ENCODE data around the gene KIF6.
A peak's percentile ranks its signal among the peaks of the same experiment; 100 is the strongest.

DNA sequence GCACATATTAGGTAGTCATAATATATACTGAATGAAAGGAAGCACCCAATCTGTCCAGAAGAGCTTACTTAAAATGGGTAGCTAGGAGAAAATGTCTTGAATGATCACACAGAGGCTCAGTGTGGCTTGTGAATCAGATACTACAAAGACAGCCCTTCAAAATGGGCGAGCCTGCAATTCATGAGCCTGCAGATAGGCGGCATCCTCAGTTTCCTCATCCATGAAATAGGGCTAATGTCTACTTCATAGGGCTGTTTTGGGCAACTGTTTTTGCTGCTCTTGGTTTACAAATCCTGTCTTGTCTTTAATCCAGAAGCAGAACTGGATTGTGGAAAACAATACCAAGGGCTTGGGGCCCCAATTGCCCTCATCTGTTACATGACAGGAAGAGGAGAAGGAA, 273.4 kb downstream of the KIF6 start:
- TF ChIP-seq SIN3A (IDR thresholded peaks at IDR 0.05; ENCODE audit: low read depth) (no peak), POLR2AphosphoS5 (IDR thresholded peaks at IDR 0.05; ENCODE audit: low read depth, low read length) (no peak), POLR2A (IDR thresholded peaks at IDR 0.05; ENCODE audit: borderline replicate concordance, extremely low read depth, insufficient read depth, insufficient read length) (no peak), EZH2phosphoT487 (IDR thresholded peaks at IDR 0.05; ENCODE audit: borderline replicate concordance) (no peak), ELF1 (IDR thresholded peaks at IDR 0.05; ENCODE audit: borderline replicate concordance, low read depth) (no peak), SP1 (IDR thresholded peaks at IDR 0.05; ENCODE audit: low read depth) (no peak), EZH2 (IDR thresholded peaks at IDR 0.05) (no peak), JUND (IDR thresholded peaks at IDR 0.05) (no peak), CBX3 (IDR thresholded peaks at IDR 0.05; ENCODE audit: low read depth) (no peak), REST (IDR thresholded peaks at IDR 0.05; ENCODE audit: low read depth) (no peak)
- TF ChIP-seq, protein P1, sequence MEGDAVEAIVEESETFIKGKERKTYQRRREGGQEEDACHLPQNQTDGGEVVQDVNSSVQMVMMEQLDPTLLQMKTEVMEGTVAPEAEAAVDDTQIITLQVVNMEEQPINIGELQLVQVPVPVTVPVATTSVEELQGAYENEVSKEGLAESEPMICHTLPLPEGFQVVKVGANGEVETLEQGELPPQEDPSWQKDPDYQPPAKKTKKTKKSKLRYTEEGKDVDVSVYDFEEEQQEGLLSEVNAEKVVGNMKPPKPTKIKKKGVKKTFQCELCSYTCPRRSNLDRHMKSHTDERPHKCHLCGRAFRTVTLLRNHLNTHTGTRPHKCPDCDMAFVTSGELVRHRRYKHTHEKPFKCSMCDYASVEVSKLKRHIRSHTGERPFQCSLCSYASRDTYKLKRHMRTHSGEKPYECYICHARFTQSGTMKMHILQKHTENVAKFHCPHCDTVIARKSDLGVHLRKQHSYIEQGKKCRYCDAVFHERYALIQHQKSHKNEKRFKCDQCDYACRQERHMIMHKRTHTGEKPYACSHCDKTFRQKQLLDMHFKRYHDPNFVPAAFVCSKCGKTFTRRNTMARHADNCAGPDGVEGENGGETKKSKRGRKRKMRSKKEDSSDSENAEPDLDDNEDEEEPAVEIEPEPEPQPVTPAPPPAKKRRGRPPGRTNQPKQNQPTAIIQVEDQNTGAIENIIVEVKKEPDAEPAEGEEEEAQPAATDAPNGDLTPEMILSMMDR (IDR thresholded peaks at IDR 0.05 in 2 of 3, conservative IDR thresholded peaks at IDR 0.05 in 1 of 3; ENCODE audit: borderline replicate concordance in 1 of 3, insufficient read depth in 1 of 3, low read depth in 2 of 3, low read length in 2 of 3), result peak in 2 of 3 experiments; percentile 72 to 78; a peak in 4 of 6 replicates
- TF ChIP-seq, protein P2, sequence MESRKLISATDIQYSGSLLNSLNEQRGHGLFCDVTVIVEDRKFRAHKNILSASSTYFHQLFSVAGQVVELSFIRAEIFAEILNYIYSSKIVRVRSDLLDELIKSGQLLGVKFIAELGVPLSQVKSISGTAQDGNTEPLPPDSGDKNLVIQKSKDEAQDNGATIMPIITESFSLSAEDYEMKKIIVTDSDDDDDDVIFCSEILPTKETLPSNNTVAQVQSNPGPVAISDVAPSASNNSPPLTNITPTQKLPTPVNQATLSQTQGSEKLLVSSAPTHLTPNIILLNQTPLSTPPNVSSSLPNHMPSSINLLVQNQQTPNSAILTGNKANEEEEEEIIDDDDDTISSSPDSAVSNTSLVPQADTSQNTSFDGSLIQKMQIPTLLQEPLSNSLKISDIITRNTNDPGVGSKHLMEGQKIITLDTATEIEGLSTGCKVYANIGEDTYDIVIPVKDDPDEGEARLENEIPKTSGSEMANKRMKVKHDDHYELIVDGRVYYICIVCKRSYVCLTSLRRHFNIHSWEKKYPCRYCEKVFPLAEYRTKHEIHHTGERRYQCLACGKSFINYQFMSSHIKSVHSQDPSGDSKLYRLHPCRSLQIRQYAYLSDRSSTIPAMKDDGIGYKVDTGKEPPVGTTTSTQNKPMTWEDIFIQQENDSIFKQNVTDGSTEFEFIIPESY (IDR thresholded peaks at IDR 0.05; ENCODE audit: extremely low read depth, insufficient replicate concordance, low read length), result no peak
- TF ChIP-seq, protein P3, sequence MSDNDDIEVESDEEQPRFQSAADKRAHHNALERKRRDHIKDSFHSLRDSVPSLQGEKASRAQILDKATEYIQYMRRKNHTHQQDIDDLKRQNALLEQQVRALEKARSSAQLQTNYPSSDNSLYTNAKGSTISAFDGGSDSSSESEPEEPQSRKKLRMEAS (IDR thresholded peaks at IDR 0.05), result no peak
